ENCODE data around the gene MIDN. TPM values are rescaled to one million over a fixed set of nuclear protein-coding genes. Genes with fewer than 3 reads are reported as not detected.

The MIDN gene
- total RNA-seq, 1 experiment from 2014 or later = 286 TPM

GRCh38 chr19:1278074-1278473 is 29.7 kb downstream of the MIDN start:
- Histone ChIP-seq H3K56ac (ENCODE audit: insufficient read length, low read depth, low read length) (no peak overlapping the region), H2BK12ac (ENCODE audit: insufficient read length, low read depth, low read length) (no peak overlapping the region), H3K27me3 (ENCODE audit: insufficient read depth, low read length) (no peaks in the 10 kb centered on the region), H3K18ac (ENCODE audit: insufficient read length, low read depth, low read length) (no peak overlapping the region), H4K91ac (ENCODE audit: insufficient read length, low read depth, low read length) (no peak overlapping the region), H3K4me1 (ENCODE audit: insufficient read depth, low read length) (no peaks in the 10 kb centered on the region), H3K23me2 (ENCODE audit: insufficient read length, low read depth, low read length, poor library complexity, severe bottlenecking) (peaks cover 9% of the 10 kb centered on the region), H3K4ac (ENCODE audit: low read depth, low read length) (no peak overlapping the region), H3K79me1 (ENCODE audit: insufficient read depth, low read depth, low read length, poor library complexity, severe bottlenecking) (no peaks in the 10 kb centered on the region), H3T11ph (ENCODE audit: low read length) (no peak overlapping the region), H3K9me3 (ENCODE audit: control insufficient read depth, low read depth, low read length) (no peaks in the 10 kb centered on the region), H2BK15ac (ENCODE audit: low read depth, low read length) (no peak overlapping the region), H3K4me2 (ENCODE audit: insufficient read depth, insufficient read length, low read length) (no peak overlapping the region), H2AFZ (ENCODE audit: low read length) (no peak overlapping the region), H4K8ac (replicated peaks; ENCODE audit: insufficient read length, low read depth, low read length) (no peak overlapping the region), H3K23ac (ENCODE audit: insufficient read length, low read depth, low read length) (no peak overlapping the region), H3K9ac (ENCODE audit: extremely low read depth, insufficient read length, low read length) (no peak overlapping the region), H2BK5ac (ENCODE audit: insufficient read length, low read length) (no peak overlapping the region), H2BK20ac (ENCODE audit: low read depth, low read length, poor library complexity, severe bottlenecking) (no peak overlapping the region), H3K14ac (ENCODE audit: insufficient read depth, low read length) (no peak overlapping the region), H2BK120ac (ENCODE audit: low read depth, low read length, poor library complexity, severe bottlenecking) (no peak overlapping the region), H2AK5ac (ENCODE audit: insufficient read length, low read length) (no peak overlapping the region), H4K20me1 (ENCODE audit: control insufficient read depth, insufficient read depth, insufficient read length) (no peaks in the 10 kb centered on the region), H3K27ac (ENCODE audit: insufficient read length, low read depth, low read length) (no peak overlapping the region), H4K5ac (ENCODE audit: insufficient read length, low read depth, low read length) (no peak overlapping the region), H3K79me2 (ENCODE audit: insufficient read depth, low read length) (no peaks in the 10 kb centered on the region)
- WGBS (ENCODE audit: extremely low coverage, insufficient read length, low lambda C conversion rate) = no CpG with 5 or more reads among the region's 12 CpGs
- Mint-ChIP-seq H3K4me3 (peak overlapping the region; percentile 9 to 15; a peak in 1 of 5 replicates), H3K27ac (peak overlapping the region in 1 of 3 experiments; percentile 49; a peak in 1 of 7 replicates), H3K9me3 (no peaks in the 10 kb centered on the region), H3K27me3 (ENCODE audit: low read depth) (no peaks in the 10 kb centered on the region; the same call in 1 of the 2 replicates), H3K36me3 (ENCODE audit: insufficient read depth in 1 of 3, low read depth in 3 of 3) (peaks cover 9 to 50% (median 27%) of the 10 kb centered on the region in 3 experiments), H3K4me1 (peaks cover 18 to 21% of the 10 kb centered on the region in 2 experiments)
- no peak for TF ChIP-seq CTCF (conservative IDR thresholded peaks at IDR 0.05)
- DNase-seq = no peak

Data from H9 (cell line).